GM12878 (cell line): ENCODE measurements around the gene HSPA12B. TPM values are rescaled to one million over a fixed set of nuclear protein-coding genes. Genes with fewer than 3 reads are reported as not detected.

Source experiments
- ATAC-seq: fragments of 200-7000 bp; cut with Tn5 transposase; 3 replicates; pipeline ENCODE4 v1.9.1; 2020; ENCODE audit warnings: mild to moderate bottlenecking, moderate library complexity
- BruUV-seq: library from RNA; stranded (reverse); fragments of 400-500 nt; replicated peaks from 2 replicates; lab custom pipeline; 2021; lab: Mats Ljungman, UMichigan
- CTCF ChIA-PET: fragments of 300-600 bp; sonication (Branson Sonifier 250); formaldehyde crosslinking; extraction: SDS; loops from one replicate; lab custom pipeline; 2021; ENCODE audit warnings: inconsistent platforms; lab: Yijun Ruan, JAX
- POLR2A ChIA-PET: fragments of 350-600 bp; formaldehyde crosslinking; extraction: SDS; loops from one replicate; lab custom pipeline; 2021; ENCODE audit warnings: inconsistent platforms; lab: Charles Lee
- RAD21 ChIA-PET: fragments of 300-600 bp; sonication (Branson Sonifier 250); formaldehyde crosslinking; loops from one replicate; lab custom pipeline; 2023; ENCODE audit warnings: antibody characterized with exemption; ENCODE audit not compliant: unreplicated experiment; lab: Charles Lee
- SMC1A ChIA-PET: fragments of 300-600 bp; sonication (Branson Sonifier 250); formaldehyde crosslinking; loops from one replicate; lab custom pipeline; 2023; ENCODE audit not compliant: unreplicated experiment, uncharacterized antibody; lab: Charles Lee
- DNase-seq: peaks from one replicate; pipeline ENCODE4 v3.0.0-alpha.2; 2011; ENCODE audit warnings: low read depth, low spot score
- FAIRE-seq: peaks from 3 replicates; lab custom pipeline; 2011; peaks lifted over from hg19 to GRCh38; lab: Jason Lieb, UNC
- H2AFZ ChIP-seq: 2 replicates; pipeline ENCODE4 v1.6.0; 2011; ENCODE audit warnings: low read depth, low read length, control low read depth; ENCODE audit not compliant: control insufficient read depth
- H3K27ac ChIP-seq: 2 replicates; pipeline ENCODE4 v1.5.1; 2011; ENCODE audit warnings: control low read depth; ENCODE audit not compliant: control insufficient read depth, insufficient read depth
- H3K27me3 ChIP-seq, 2 experiments: replicated peaks in 1 of 2; 2 replicates each; pipeline versions ENCODE4 v1.6.0 to v1.6.1; 2011; ENCODE audit warnings: low read length in 1 of 2; ENCODE audit not compliant: control insufficient read depth in 2 of 2, insufficient read depth in 2 of 2
- H3K36me3 ChIP-seq, 2 experiments: 2 replicates each; pipeline ENCODE4 v1.5.1; 2011; ENCODE audit warnings: low read length in 1 of 2; ENCODE audit not compliant: control insufficient read depth in 2 of 2, insufficient read depth in 2 of 2
- H3K4me1 ChIP-seq: 2 replicates; pipeline ENCODE4 v1.6.1; 2011; ENCODE audit warnings: mild to moderate bottlenecking, low read length, moderate library complexity, mixed read lengths; ENCODE audit not compliant: control insufficient read depth, insufficient read depth
- H3K4me2 ChIP-seq: 2 replicates; pipeline ENCODE4 v1.6.0; 2011; ENCODE audit warnings: control low read depth; ENCODE audit not compliant: control insufficient read depth, insufficient read depth
- H3K4me3 ChIP-seq: fragments of 200-600 bp; sonication (generic); 2 replicates; pipeline ENCODE4 v1.5.1; 2016
- H3K79me2 ChIP-seq: 2 replicates; pipeline ENCODE4 v1.6.0; 2011; ENCODE audit warnings: low read length; ENCODE audit not compliant: control insufficient read depth, insufficient read depth
- H3K9ac ChIP-seq: 2 replicates; pipeline ENCODE4 v1.8.0; 2011; ENCODE audit warnings: low read length, control low read depth, mixed read lengths; ENCODE audit not compliant: control insufficient read depth, insufficient read depth
- H3K9me3 ChIP-seq: replicated peaks from 3 replicates; pipeline ENCODE4 v1.5.1; 2011; ENCODE audit warnings: mild to moderate bottlenecking, low read length; ENCODE audit not compliant: control insufficient read depth, insufficient read depth
- H4K20me1 ChIP-seq: 2 replicates; pipeline ENCODE4 v1.6.0; 2011; ENCODE audit not compliant: control insufficient read depth, insufficient read depth
- BACH1 ChIP-seq: fragments of 450-650 bp; IDR thresholded peaks from 2 replicates; pipeline ENCODE4 v1.6.1; 2017; ENCODE audit warnings: mild to moderate bottlenecking, borderline replicate concordance
- BCLAF1 ChIP-seq: fragments of 450-650 bp; IDR thresholded peaks from 2 replicates; pipeline ENCODE4 v1.6.1; 2017; ENCODE audit warnings: antibody characterized with exemption, mild to moderate bottlenecking, moderate library complexity
- DPF2 ChIP-seq: fragments of 450-650 bp; IDR thresholded peaks from 2 replicates; pipeline ENCODE4 v1.6.1; 2017; ENCODE audit warnings: mild to moderate bottlenecking
- HDAC6 ChIP-seq: fragments of 200-600 bp; sonication (generic); IDR thresholded peaks from one replicate; pipeline ENCODE4 v1.8.0; 2017; ENCODE audit warnings: antibody characterized with exemption; ENCODE audit not compliant: unreplicated experiment
- MYC ChIP-seq: IDR thresholded peaks from 2 replicates; pipeline ENCODE4 v1.6.1; 2011; ENCODE audit warnings: mild to moderate bottlenecking, low read length, moderate library complexity, inconsistent platforms; ENCODE audit not compliant: insufficient read depth, insufficient replicate concordance, insufficient read length, severe bottlenecking
- NFYB ChIP-seq: IDR thresholded peaks from 2 replicates; pipeline ENCODE4 v1.6.1; 2011; ENCODE audit warnings: low read depth, mild to moderate bottlenecking, low read length, improper control_type of control experiment, moderate library complexity; ENCODE audit not compliant: insufficient read depth
- RELA ChIP-seq: fragments of 450-650 bp; IDR thresholded peaks from 2 replicates; pipeline ENCODE4 v1.8.0; 2014; ENCODE audit warnings: borderline replicate concordance; ENCODE audit not compliant: partially characterized antibody
- SMC3 ChIP-seq: IDR thresholded peaks from 2 replicates; pipeline ENCODE4 v1.6.1; 2011; ENCODE audit warnings: low read length, improper control_type of control experiment, borderline replicate concordance
- ZNF207 ChIP-seq: fragments of 450-650 bp; IDR thresholded peaks from 2 replicates; pipeline ENCODE4 v1.6.1; 2014; ENCODE audit warnings: antibody characterized with exemption, mild to moderate bottlenecking, borderline replicate concordance
- WGBS: methylation state at CpG from one replicate; pipeline ENCODE4 v1.1.6; 2016; ENCODE audit warnings: low lambda C conversion rate; ENCODE audit not compliant: insufficient replicate concordance, insufficient coverage; ENCODE audit errors: missing lambda C conversion rate; 5-methylcytosine and 5-hydroxymethylcytosine counted together
- in situ Hi-C: fragments of 300-500 bp; cut with MboI; formaldehyde crosslinking; loops from 9 replicates; pipeline ENCODE4 v1.14.3; 2018; ENCODE audit warnings: mixed read lengths
- intact Hi-C: fragments of 100-400 bp; cut with micrococcal nuclease; formaldehyde crosslinking; loops from one replicate; pipeline ENCODE4 v1.14.2; 2022; ENCODE audit not compliant: unreplicated experiment
- polyA plus RNA-seq, 11 experiments: library from polyadenylated mRNA; depleted of rRNA in 4 of 11; unstranded in 6 of 11; stranded (reverse) in 5 of 11; fragments of >200 nt; fragmentation: Nextera tagmentation in 4 of 11; fragmentation: Illumina TruSeq in 1 of 11; extraction: Ambion mirVana in 4 of 11; extraction: Trizol in 1 of 11; gene quantifications; 1 replicate in 1 of 11; 2 replicates in 10 of 11; pipeline versions ENCODE4 v1.2.1 to v1.2.3, GENCODE V29; 2011 to 2016; ENCODE audit warnings: inconsistent platforms in 2 of 11, missing spikeins in 2 of 11, low read depth in 1 of 11
- total RNA-seq, 4 experiments: library from RNA; depleted of rRNA in 3 of 4; stranded (reverse); fragments of >200 nt in 3 of 4; fragmentation: Illumina TruSeq in 1 of 4; extraction: Trizol in 1 of 4; gene quantifications; 2 replicates each; pipeline versions ENCODE4 v1.2.1 to v1.2.3, GENCODE V29; 2013 to 2021
- TF ChIP-seq, protein P1 (sequence below): fragments of 450-650 bp; IDR thresholded peaks from 2 replicates; pipeline ENCODE4 v1.6.1; 2017; ENCODE audit warnings: mild to moderate bottlenecking, low read depth, inconsistent platforms; ENCODE audit not compliant: poor library complexity, severe bottlenecking
- TF ChIP-seq, protein P2 (sequence below): fragments of 150-350 bp; IDR thresholded peaks from 2 replicates; pipeline ENCODE4 v1.6.1; 2016; ENCODE audit warnings: low read depth, low read length

HSPA12B gene
- total and polyA plus RNA-seq, 10 of the 15 experiments (the other 5 are each of a cell fraction or from before 2014, with no cell fraction given) = 0.08 TPM; not detected in 9

DNA sequence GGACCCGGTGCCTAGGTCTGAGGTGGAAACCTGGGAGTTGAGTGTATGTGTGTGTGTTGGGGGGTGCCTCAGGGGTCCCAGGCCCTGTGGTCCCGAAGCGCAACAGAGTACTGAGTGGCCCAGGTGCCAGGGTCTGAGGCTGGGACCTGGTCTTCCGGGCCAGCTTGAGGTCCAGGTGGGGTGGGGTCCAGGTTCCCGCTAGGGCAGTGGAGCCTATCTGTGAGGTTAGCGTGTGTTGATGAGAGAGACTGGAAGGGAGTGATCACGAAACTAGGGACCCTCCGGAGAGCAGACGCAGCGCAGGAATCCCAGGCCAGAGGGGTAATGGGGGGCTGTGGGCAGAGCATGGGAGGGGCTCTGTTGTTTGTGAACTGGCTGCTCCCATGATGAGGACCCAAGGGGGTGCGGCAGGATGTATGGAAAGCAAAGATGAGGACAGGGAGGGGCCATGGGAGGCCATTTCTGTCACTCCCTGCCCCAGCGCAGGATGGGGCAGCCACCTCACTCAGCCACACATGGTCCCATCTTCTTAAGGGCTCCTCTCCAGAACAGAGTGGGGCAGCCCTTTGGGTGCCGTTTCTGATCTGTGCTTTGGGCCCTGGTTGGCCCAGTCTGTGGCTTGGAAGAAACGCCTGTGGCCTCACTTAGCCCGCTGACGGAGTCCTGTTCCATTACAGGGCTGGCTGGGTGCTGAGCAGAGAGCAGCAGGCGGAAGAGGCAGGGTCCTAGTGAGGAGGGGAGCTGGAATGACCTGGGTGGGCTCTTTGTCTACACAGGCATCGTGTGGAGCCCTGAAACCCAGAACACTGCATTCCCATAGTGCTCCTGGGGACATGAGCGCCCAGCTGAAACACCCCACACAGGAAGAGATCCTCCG is 872 bp downstream of the HSPA12B start (continued):
- TF ChIP-seq RELA (no peak), HDAC6 (no peak)

DNA sequence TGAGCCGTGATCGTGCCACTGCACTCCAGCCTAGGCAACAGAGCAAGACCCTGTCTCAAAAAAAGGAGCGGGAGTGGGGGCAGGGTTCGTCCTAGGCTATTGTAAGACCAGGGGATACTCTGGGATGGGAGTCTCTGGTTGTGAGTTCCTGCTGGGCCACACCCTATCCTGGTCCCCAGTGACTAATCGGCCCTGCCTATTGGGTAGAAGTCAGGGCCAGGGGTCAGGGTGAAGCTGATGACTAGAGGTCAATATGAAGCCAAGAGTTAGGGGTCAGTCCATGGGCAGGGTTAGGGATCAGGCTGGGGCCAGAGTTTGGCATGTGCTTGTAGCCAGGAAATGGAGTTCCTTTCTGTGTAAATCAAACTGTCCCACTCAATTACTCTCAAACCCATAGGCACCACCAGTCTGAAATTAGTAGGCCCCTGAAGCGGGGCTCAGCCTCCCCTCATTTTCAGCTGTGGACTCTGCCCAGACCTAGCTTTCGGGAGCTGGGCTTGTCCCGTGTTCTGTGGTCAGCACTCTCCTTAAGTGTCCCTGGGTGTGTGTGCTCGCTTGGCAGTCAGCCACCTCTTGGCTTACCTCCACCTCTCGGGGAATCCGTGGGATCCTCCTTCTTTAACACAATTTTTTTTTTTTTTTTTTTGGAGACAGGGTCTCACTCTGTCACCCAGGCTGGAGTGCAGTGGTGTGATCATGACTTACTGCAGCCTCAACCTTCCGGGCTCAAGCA is 1.8 kb downstream of the HSPA12B start:
- no peak for FAIRE-seq
- CTCF ChIA-PET = interaction anchor here (0.5 kb wide), 1 partner anchor 136 kb away, joined by 3 read pairs; no protein-coding TSS in a partner anchor
- in situ Hi-C loops = no loop called here
- TF ChIP-seq MYC (no peak), NFYB (no peak), ZNF207 (no peak), BACH1 (no peak), BCLAF1 (no peak), SMC3 (no peak), DPF2 (no peak)
- TF ChIP-seq, protein P1, sequence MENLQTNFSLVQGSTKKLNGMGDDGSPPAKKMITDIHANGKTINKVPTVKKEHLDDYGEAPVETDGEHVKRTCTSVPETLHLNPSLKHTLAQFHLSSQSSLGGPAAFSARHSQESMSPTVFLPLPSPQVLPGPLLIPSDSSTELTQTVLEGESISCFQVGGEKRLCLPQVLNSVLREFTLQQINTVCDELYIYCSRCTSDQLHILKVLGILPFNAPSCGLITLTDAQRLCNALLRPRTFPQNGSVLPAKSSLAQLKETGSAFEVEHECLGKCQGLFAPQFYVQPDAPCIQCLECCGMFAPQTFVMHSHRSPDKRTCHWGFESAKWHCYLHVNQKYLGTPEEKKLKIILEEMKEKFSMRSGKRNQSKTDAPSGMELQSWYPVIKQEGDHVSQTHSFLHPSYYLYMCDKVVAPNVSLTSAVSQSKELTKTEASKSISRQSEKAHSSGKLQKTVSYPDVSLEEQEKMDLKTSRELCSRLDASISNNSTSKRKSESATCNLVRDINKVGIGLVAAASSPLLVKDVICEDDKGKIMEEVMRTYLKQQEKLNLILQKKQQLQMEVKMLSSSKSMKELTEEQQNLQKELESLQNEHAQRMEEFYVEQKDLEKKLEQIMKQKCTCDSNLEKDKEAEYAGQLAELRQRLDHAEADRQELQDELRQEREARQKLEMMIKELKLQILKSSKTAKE = no peak
- TF ChIP-seq, protein P2, sequence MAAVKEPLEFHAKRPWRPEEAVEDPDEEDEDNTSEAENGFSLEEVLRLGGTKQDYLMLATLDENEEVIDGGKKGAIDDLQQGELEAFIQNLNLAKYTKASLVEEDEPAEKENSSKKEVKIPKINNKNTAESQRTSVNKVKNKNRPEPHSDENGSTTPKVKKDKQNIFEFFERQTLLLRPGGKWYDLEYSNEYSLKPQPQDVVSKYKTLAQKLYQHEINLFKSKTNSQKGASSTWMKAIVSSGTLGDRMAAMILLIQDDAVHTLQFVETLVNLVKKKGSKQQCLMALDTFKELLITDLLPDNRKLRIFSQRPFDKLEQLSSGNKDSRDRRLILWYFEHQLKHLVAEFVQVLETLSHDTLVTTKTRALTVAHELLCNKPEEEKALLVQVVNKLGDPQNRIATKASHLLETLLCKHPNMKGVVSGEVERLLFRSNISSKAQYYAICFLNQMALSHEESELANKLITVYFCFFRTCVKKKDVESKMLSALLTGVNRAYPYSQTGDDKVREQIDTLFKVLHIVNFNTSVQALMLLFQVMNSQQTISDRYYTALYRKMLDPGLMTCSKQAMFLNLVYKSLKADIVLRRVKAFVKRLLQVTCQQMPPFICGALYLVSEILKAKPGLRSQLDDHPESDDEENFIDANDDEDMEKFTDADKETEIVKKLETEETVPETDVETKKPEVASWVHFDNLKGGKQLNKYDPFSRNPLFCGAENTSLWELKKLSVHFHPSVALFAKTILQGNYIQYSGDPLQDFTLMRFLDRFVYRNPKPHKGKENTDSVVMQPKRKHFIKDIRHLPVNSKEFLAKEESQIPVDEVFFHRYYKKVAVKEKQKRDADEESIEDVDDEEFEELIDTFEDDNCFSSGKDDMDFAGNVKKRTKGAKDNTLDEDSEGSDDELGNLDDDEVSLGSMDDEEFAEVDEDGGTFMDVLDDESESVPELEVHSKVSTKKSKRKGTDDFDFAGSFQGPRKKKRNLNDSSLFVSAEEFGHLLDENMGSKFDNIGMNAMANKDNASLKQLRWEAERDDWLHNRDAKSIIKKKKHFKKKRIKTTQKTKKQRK = no peak

More for the DNA sequence above, 1.8 kb downstream of the HSPA12B start:
- 56% methylated on average over 12 of the region's 12 CpGs for WGBS
- no peak for DNase-seq
- Histone ChIP-seq H3K27ac (no peak overlapping the region), H3K9ac (no peak overlapping the region), H3K9me3 (no peaks in the 10 kb centered on the region), H3K27me3 (peaks cover 0 to 1% of the 10 kb centered on the region in 2 experiments; a peak in 1 of 4 replicates), H3K4me2 (no peak overlapping the region), H3K36me3 (no peaks in the 10 kb centered on the region), H3K4me3 (no peak overlapping the region), H3K4me1 (no peaks in the 10 kb centered on the region), H4K20me1 (no peaks in the 10 kb centered on the region), H3K79me2 (no peaks in the 10 kb centered on the region), H2AFZ (no peak overlapping the region)
- RAD21 ChIA-PET = no interaction called here
- no peak for ATAC-seq
- BruUV-seq = no TSS peak
- intact Hi-C loops = no loop called here
- SMC1A ChIA-PET = no interaction called here
- POLR2A ChIA-PET = no interaction called here
